ENCODE data around the gene UST.

UST gene

DNA sequence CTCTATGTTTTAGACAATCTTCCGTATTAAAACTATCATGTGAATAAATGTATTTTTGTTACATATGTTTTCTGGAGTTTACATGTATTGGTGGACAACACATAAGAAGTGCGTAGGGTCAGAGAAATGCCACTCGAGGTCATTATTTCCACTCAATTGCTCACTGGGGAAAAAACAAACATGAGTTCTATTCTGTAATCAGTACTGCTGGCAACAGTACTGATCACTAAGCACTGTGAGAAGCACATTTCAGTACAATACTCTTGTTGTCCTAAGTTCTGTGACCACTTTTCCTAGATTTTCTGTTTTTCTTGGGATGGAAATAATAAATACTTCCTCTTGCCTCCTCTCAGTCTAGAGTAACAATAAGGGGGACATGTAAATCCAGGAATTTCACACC is 44.5 kb downstream of the UST start:
- Histone ChIP-seq H3K9me2 (replicated peaks; ENCODE audit: low read depth, low read length) (no peaks in the 10 kb centered on the region), H3K27me3 (ENCODE audit: insufficient read depth, low read length, poor library complexity, severe bottlenecking) (no peaks in the 10 kb centered on the region), H3K4me1 (ENCODE audit: insufficient read depth, low read length, poor library complexity, severe bottlenecking) (peaks cover 9% of the 10 kb centered on the region), H3K4me2 (ENCODE audit: low read depth, low read length, poor library complexity, severe bottlenecking) (no peak overlapping the region), H4K20me1 (ENCODE audit: insufficient read depth, low read length, poor library complexity, severe bottlenecking) (no peaks in the 10 kb centered on the region), H3K9ac (ENCODE audit: low read depth, low read length, poor library complexity, severe bottlenecking) (no peak overlapping the region), H3F3A (ENCODE audit: low read depth) (no peaks in the 10 kb centered on the region), H3K9me3 (ENCODE audit: insufficient read depth, low read depth, low read length) (peaks cover 9% of the 10 kb centered on the region; the same call in 1 of the 2 replicates), H3K4me3 (ENCODE audit: low read length, poor library complexity, severe bottlenecking) (no peak overlapping the region), H3K79me2 (ENCODE audit: insufficient read depth, low read length) (no peaks in the 10 kb centered on the region; the same call in none of the 2 replicates), H2AFZ (ENCODE audit: low read length) (no peak overlapping the region), H3K36me3 (ENCODE audit: insufficient read depth, low read length) (0 out of 2 replicates have a peak, but pooled peaks cover 5% of the 10 kb centered on the region)
- TF ChIP-seq, protein P1, sequence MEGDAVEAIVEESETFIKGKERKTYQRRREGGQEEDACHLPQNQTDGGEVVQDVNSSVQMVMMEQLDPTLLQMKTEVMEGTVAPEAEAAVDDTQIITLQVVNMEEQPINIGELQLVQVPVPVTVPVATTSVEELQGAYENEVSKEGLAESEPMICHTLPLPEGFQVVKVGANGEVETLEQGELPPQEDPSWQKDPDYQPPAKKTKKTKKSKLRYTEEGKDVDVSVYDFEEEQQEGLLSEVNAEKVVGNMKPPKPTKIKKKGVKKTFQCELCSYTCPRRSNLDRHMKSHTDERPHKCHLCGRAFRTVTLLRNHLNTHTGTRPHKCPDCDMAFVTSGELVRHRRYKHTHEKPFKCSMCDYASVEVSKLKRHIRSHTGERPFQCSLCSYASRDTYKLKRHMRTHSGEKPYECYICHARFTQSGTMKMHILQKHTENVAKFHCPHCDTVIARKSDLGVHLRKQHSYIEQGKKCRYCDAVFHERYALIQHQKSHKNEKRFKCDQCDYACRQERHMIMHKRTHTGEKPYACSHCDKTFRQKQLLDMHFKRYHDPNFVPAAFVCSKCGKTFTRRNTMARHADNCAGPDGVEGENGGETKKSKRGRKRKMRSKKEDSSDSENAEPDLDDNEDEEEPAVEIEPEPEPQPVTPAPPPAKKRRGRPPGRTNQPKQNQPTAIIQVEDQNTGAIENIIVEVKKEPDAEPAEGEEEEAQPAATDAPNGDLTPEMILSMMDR (conservative IDR thresholded peaks at IDR 0.05; ENCODE audit: low read length) = no peak
- TF ChIP-seq EZH2phosphoT487 (IDR thresholded peaks at IDR 0.05; ENCODE audit: borderline replicate concordance) = no peak

DNA sequence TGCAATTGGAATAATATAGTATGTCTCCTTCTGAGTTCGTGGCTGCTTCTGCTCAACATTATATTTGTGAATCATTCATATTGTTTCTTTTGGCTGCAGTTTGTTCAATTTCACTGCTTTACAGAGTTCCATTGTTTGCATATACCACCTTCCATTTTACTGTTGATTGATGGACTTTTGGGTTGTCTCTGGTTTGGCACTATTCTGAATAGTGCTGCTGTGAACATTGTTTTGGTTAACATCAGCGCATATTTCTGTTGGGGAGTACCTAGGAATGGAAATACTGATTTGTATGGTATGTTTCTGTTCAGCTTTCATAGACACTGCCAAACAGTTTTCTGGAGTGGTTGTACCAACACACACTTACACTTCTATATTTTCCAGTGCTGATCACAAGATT is 46.9 kb downstream of the UST start:
- no peak overlapping the region for H3K4me2 ChIP-seq (ENCODE audit: low read depth, low read length, poor library complexity, severe bottlenecking)
- no peak overlapping the region for H2AFZ ChIP-seq (ENCODE audit: low read length)
- no peak overlapping the region for H3K9ac ChIP-seq (ENCODE audit: low read depth, low read length, poor library complexity, severe bottlenecking)
- H3F3A ChIP-seq (ENCODE audit: low read depth) = no peaks in the 10 kb centered on the region
- 0 out of 2 replicates have a peak, but pooled peaks cover 5% of the 10 kb centered on the region for H3K36me3 ChIP-seq (ENCODE audit: insufficient read depth, low read length)
- no peak overlapping the region for H3K4me3 ChIP-seq (ENCODE audit: low read length, poor library complexity, severe bottlenecking)
- no peaks in the 10 kb centered on the region for H3K27me3 ChIP-seq (ENCODE audit: insufficient read depth, low read length, poor library complexity, severe bottlenecking)
- H4K20me1 ChIP-seq (ENCODE audit: insufficient read depth, low read length, poor library complexity, severe bottlenecking) = no peaks in the 10 kb centered on the region
- H3K4me1 ChIP-seq (ENCODE audit: insufficient read depth, low read length, poor library complexity, severe bottlenecking) = peaks cover 6% of the 10 kb centered on the region
- peaks cover 9% of the 10 kb centered on the region; the same call in 1 of the 2 replicates for H3K9me3 ChIP-seq (ENCODE audit: insufficient read depth, low read depth, low read length)
- H3K79me2 ChIP-seq (ENCODE audit: insufficient read depth, low read length) = peaks cover 5% of the 10 kb centered on the region; the same call in 1 of the 2 replicates
- TF ChIP-seq, protein P1 (conservative IDR thresholded peaks at IDR 0.05; ENCODE audit: low read length) = no peak
- TF ChIP-seq EZH2phosphoT487 (IDR thresholded peaks at IDR 0.05; ENCODE audit: borderline replicate concordance) = no peak
- no peaks in the 10 kb centered on the region for H3K9me2 ChIP-seq (replicated peaks; ENCODE audit: low read depth, low read length)

DNA sequence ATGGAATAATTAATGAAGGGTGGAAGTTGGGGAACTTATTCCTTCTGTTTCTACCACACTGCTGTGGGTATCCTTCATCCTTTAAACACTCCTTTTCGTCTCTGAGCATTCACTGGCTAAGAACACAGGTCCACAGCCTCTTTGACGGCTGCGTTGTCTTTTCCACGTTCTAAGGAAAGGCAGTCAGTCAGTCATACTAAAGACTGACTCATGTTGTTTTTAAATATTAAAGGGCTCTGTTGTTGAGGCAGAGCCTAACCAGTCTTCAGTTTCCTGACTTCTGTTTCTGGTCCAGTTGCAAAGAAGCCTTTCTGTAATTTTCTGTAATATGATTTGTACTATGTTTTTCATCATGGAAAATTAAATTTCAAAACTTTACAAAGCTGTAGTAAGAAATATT is 48.0 kb downstream of the UST start:
- Histone ChIP-seq H2AFZ (ENCODE audit: low read length) (no peak overlapping the region), H4K20me1 (ENCODE audit: insufficient read depth, low read length, poor library complexity, severe bottlenecking) (no peaks in the 10 kb centered on the region), H3K79me2 (ENCODE audit: insufficient read depth, low read length) (peaks cover 5% of the 10 kb centered on the region; the same call in 1 of the 2 replicates), H3F3A (ENCODE audit: low read depth) (no peaks in the 10 kb centered on the region), H3K9me2 (replicated peaks; ENCODE audit: low read depth, low read length) (no peaks in the 10 kb centered on the region), H3K27me3 (ENCODE audit: insufficient read depth, low read length, poor library complexity, severe bottlenecking) (no peaks in the 10 kb centered on the region), H3K36me3 (ENCODE audit: insufficient read depth, low read length) (0 out of 2 replicates have a peak, but pooled peaks cover 5% of the 10 kb centered on the region), H3K9me3 (ENCODE audit: insufficient read depth, low read depth, low read length) (peaks cover 9% of the 10 kb centered on the region; the same call in 1 of the 2 replicates), H3K4me1 (ENCODE audit: insufficient read depth, low read length, poor library complexity, severe bottlenecking) (peaks cover 6% of the 10 kb centered on the region), H3K4me3 (ENCODE audit: low read length, poor library complexity, severe bottlenecking) (no peak overlapping the region), H3K4me2 (ENCODE audit: low read depth, low read length, poor library complexity, severe bottlenecking) (no peak overlapping the region), H3K9ac (ENCODE audit: low read depth, low read length, poor library complexity, severe bottlenecking) (no peak overlapping the region)
- TF ChIP-seq, protein P1 (conservative IDR thresholded peaks at IDR 0.05; ENCODE audit: low read length) = no peak
- TF ChIP-seq EZH2phosphoT487 (IDR thresholded peaks at IDR 0.05; ENCODE audit: borderline replicate concordance) = no peak

Measured in Loucy (cell line).